HG03103 (cell line): ENCODE results near the gene BTC.
"Not testable (repeated sequence)": the region's sequence is repeated elsewhere in the genome, so short reads cannot be mapped to it uniquely, and the experiment has no call there.

Experiments used
- ATAC-seq: cut with Tn5 transposase; IDR thresholded peaks from one replicate; pipeline ENCODE4 v1.9.1; 2021; ENCODE audit warnings: low read depth; ENCODE audit not compliant: unreplicated experiment

The BTC gene

DNA sequence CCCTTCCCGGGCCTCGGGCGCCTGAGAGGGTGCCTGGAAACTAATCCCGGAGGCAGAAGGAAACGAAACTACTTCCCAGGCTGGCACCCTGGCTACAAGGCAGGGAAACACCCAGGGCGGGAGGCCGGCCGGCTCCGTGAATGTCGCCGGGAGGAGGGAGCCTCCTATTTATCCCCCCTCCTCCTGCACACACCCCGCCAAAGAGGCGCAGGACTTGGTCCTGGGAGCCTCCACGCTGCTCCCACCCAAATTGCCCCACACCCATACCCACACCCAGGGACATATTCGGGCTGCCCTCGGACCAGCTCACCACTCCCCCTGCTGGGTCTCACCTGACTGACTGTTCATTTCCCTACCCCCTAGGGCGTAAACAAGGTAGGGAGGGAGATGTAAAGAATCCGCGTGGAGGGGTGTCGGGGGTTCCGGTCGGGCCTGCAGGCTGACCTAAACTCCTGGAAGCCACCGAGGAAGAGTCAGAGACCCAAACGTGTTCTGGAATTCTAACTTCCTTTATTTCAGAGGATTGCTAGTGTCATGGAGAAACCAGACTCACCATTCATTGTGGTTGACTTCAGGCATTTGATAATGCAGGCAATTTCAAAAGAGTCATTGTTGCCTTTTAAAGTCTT is at the start of gene BTC:
BTC (minus strand) TSS at position 142 of the 629 bp plus-strand sequence. CDS start 198 bp downstream, outside the sequence.
- no peak for ATAC-seq

GRCh38 chr4:74840936-74841509 is 46.7 kb upstream of the BTC start:
- no peak for ATAC-seq

- no peak for ATAC-seq
Measured at GRCh38 chr4:74838746-74839370, 44.5 kb upstream of the BTC start.

DNA sequence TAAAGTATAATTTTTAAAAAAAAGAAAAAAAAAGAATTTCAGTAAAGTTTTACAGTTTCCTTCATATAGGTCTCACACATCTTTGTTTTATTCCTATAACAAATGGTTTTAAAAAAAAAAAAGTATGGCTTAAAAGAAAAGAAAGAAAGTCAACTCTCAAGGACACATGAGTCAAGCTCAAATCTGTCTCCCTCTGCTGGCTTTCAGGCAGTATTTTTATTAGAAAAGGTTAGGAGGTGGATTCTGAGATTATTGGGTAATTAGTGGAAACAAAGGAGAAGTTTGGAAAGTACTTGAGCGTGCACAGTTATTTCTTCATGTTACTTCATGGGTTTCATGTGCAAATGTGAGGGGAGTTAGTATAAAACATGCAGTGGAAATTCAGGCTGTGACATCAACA is 36.6 kb upstream of the BTC start:
- ATAC-seq: no peak

- peak; percentile 90 for ATAC-seq
Measured at GRCh38 chr4:74823194-74823593, 28.9 kb upstream of the BTC start.

DNA sequence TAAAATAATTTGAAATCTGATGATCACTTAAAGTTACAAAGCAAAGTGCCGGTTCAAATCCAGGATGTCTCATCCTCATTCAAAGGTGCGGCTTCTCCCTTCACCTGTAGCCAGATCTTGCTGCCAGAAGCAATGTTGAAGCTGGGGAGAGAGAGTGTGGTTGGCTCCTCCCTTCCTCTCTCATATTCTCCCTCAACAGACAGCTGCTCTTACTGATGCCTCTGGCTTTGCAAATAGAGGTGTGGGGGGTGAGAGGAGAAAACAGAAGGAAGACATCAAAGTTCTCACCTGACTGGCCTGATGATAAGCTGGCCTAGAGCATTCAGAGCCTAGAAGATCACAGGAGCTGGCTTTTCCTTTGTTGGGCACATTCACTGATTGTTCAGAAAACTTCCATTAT is 28.3 kb upstream of the BTC start:
- no peak for ATAC-seq

GRCh38 chr4:74821541-74821940 is 27.2 kb upstream of the BTC start:
- no peak for ATAC-seq

DNA sequence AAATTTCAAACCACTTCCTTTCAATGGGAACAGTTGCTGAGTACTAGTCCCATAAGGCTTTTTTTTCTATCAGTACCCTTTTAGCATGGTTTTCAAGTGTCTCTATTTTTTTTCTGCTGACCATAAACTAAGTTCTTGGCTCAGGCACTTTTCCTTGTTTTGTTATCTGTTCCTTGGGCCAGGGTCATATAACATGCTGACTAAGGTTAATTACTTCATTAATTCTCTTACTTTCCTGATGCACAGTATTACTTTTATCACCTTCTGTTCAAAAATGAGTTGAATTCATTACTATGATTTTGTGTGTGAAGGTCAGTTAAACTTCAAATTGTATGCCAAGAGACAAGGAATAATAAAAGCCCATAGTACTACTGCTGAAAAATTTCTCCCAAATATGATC is 19.7 kb upstream of the BTC start:
- ATAC-seq: no peak

DNA sequence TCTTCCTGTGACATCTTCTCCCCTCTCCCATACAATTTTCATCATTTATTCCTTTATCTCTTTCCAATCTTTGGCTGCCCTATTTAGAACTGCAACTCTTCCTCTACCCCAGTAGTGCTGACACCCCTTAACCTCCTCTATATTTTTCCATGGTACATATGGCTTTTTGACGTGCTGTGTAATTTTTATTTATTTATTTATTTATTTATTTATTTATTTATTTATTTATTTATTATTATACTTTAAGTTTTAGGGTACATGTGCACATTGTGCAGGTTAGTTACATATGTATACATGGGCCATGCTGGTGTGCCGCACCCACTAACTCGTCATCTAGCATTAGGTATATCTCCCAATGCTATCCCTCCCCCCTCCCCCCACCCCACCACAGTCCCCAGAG is 17.7 kb upstream of the BTC start:
- ATAC-seq: not testable (repeated sequence)

DNA sequence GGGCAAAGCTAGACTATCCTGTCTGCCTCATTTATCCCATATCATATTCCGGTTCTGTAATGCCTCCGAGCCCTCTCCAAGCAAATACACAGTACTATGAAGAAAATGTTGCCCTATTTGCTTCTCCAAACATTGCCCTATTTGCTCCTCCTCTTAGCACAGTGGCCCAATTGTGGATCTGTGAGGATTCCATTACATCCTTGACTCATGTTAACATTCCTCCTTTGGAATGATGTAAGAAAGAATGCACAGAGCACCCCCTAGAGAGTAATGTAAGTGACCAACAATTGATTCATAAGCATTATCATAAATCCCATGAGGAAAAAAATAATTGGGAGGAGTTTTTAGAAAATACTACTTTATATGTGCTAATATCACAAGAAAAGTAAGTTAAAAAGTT is 11.3 kb upstream of the BTC start:
- no peak for ATAC-seq

DNA sequence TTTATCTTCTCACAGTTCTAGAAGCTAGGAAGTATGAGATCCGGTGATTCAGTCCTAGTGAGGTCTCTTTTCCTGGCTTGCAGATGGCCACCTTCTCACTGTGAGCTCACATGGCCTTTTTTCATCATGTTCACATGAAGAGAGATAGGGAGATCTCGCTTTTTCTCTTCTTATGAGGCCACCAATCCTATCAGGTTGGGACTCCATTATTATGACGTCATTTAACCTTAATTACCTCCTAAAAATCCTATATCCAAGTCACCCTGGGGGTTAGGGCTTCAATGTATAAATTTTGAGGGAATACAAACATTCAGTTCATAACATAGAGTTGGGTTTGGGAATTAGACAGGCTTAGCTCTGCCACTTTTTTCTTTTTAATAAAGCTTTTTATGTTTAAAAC is 6.0 kb upstream of the BTC start:
- ATAC-seq: no peak

DNA sequence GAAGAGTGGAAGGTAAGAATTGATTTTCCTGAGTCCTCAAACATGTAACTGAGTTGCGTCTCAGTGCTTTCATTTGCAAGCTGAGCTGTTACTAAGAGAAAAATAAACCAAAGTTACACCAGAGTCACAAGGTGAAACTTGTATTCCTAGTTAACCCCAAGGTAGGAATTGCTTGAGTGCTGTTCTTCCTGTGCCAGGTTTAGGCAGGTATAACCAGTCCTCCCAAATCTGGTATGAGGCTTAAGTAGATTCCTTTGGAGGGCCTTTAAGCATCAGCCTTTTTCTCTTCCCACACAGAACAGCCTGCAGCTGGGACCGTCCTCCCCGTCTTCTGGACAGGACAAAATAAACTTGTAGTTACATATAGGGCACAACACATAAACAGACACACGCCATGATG is 2.3 kb upstream of the BTC start:
- ATAC-seq: no peak

DNA sequence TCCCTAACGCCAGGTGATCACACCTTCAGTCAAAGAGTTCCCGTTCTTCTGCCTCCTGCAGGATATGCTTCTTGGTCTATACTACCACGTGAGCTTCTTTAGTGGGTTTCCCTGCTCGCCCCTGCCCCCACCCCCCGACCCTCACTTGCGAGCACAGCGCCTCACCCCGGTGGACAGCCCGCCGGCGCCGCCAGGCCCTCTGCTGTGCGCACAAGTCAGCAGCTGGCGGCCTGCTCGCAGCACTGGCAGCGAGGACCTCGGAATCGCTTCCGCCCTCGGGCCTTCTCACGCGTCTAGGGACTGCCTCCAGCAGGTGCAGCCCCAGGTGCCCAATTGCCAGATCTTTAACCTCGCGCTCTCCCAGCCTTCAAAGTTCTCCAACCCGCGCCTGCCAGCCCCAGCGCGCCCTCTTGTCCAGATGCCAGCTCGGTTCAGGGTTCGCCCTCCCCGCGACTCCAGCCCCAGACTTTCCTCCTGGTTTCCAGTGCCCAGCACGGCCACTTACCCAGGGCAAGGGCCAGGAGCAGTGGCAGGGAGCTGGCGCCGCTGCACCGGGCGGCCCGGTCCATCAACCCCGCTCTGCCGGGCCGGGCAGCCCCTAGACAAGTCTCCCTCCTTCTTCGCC is 454 bp downstream of the BTC start:
- ATAC-seq: no peak

GRCh38 chr4:74790652-74791051 is 3.7 kb downstream of the BTC start:
- ATAC-seq: no peak

DNA sequence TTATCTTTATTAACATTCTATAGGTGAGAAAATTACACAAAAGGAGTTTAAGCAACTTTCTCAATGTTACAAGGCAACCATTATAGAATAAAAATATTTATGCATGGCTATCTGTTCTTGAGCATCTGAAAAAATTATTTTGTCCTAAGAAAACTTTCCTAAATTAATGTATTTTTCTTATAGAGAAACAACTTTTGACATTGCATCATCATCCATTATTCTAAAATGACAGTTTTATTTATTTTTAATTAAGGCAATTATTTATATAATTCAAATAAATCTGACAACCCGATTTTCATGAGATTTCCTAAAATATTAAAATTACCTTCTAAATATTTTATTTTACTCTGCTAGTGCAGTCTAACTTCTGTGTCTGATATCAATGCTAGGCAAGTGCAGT is 4.8 kb downstream of the BTC start:
- ATAC-seq: no peak

GRCh38 chr4:74777531-74777930 is 16.8 kb downstream of the BTC start:
- ATAC-seq: no peak

DNA sequence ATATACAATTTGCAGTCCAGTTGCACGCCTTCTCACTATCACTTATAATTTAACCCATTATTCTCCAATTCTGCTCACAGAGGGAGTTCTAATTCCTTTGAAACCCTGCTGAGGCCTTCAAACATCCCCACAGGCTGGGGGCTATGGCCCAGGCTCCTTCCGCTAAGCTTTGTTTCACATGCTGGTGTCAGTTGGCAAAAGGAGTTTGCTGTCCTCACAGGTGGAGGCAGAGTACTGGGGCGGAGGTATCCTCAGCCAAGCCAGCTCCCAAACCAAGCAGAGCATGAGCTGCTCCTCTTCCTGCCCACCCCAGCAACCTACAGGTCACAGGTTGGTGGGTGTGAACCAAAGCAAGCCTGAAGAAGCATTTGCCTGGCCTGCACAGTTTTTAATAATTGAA is 21.5 kb downstream of the BTC start:
- no peak for ATAC-seq

DNA sequence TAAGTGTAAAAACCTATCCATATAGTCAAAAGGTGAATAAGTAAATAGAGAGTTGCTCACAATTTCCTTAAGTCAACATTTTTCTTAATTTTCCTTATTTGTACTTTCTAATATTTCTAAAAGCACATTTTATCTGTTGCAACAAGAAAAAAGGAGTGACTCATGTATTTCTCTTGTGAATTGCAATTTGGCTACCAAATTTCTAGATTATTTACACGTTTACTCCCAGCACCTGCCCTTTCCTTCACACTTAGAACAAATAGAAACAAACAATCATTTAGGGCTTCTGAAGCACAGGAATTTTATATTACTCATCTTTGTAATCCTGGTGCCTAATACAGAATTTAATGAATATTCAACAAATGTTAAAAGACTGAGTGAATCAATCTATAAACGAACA is 22.2 kb downstream of the BTC start:
- no peak for ATAC-seq

DNA sequence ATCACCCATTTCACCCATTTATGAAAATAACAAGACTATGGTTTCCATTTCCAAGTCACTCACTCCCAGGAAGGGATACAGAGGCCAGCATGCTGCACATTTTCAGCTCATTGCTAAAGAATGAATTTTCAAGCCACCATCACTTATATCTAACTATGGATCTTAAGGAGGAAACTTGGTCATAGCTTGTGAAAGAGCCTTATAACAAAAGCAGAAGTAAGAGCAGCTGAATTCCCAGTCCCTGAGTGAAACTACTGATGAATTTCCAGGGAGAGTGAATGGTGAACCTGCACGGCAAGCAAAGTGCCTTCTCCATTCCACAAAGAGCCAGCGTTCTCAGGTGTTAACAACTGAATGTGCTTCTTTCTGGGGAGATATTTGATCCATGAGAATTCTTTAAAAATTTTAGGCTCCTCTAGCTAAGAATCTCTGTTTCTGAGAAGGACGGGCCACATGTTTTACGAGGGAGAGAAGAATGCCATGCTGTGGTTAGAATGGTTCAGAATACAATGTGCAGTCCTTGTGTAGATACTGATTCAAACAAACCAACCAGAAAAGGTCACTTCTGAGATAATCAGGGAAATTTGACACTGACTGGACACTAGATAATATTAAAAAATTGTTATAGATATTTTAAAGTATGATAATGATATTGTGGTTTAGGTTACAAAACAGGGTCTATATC is 24.0 kb downstream of the BTC start:
- ATAC-seq: no peak

DNA sequence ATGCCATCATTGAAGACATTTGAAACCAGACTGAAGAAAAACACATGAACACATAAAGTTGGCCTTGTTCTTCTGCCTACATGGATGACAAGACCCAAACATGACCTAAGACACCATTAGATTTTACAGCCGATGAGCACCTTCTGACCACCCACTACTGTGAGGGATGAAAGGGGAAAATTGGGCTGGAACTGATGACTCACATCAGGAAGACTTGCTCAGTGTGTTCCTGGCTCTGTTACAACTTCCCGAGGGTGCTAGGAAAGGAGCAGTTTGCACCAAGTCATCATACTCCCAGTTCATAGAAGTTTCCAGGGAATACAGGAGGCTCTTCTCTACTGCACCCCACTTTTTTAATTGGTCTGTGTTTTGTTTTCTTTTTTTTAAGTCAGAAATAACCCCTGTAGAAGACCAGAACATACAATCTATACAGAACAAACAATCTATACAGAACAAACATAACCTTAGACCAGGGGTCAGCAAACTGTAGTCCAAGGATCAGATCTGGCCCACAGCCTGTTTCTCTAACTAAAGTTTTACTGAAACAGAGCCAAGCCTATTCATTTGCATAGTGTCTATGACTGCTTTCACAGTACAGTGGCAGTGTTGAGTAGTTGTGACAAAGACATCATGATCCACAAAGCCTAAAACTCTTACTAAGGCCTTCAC is 25.3 kb downstream of the BTC start:
- no peak for ATAC-seq

DNA sequence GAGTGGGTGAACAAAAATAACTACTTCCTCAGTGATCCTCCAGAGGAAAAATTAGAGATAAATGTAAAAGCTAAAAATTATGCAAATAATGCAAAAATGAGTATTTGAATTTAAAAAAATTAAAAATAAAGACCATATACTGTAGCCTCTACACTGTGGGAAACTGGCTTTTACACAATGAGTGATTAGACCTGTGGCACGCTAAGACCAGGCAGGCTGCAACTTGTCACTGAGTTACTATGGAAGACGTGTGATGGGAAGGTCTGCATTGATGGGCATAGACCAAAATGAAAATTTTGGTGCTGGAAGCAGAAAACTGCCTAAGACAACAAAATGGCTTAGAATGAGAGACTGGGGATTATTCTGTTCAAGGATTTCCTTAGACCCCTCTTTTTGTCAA is 30.2 kb downstream of the BTC start:
- no peak for ATAC-seq
